Epithelial cell of proximal tubule (primary cell): ENCODE results near the gene FICD. TPM values are rescaled to one million over a fixed set of nuclear protein-coding genes. Genes with fewer than 3 reads are reported as not detected.

Source experiments
- DNase-seq: peaks from one replicate; pipeline ENCODE4 v3.0.0-alpha.2; 2011; ENCODE audit warnings: low read depth
- H3K4me3 ChIP-seq: 2 replicates; pipeline ENCODE4 v1.5.1; 2011; ENCODE audit warnings: low read depth, mild to moderate bottlenecking, low read length
- total RNA-seq: library from RNA; depleted of rRNA; stranded (reverse); fragments of >200 nt; gene quantifications from 2 replicates; pipeline ENCODE4 v1.2.3, GENCODE V29; 2015
- TF ChIP-seq, protein P1 (sequence below): conservative IDR thresholded peaks from 2 replicates; pipeline ENCODE4 v1.5.1; 2012; ENCODE audit warnings: low read depth, mild to moderate bottlenecking, low read length

FICD gene
- total RNA-seq, 1 donor from 2014 or later = 3.3 TPM

DNA sequence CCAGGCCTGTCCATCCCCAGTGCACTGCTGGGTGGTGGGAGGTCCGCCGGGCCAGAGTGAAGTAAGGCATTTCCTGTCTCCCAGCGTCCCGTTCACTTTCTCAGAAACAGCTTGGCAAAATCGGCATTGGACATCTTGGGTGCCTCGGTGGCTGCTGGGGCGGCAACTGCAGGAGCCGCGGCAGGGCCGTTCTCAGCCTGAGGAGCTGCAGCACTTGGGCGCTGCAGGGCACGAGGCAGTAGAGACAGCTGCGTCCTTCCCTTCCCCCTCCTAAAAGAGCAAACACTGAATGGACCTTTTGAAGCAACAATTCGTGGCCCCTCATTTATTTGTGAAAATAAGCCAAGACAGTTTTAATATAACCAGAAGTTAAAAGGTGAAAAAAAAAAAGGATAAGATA lies 8.3 kb downstream of the FICD start:
- TF ChIP-seq, protein P1, sequence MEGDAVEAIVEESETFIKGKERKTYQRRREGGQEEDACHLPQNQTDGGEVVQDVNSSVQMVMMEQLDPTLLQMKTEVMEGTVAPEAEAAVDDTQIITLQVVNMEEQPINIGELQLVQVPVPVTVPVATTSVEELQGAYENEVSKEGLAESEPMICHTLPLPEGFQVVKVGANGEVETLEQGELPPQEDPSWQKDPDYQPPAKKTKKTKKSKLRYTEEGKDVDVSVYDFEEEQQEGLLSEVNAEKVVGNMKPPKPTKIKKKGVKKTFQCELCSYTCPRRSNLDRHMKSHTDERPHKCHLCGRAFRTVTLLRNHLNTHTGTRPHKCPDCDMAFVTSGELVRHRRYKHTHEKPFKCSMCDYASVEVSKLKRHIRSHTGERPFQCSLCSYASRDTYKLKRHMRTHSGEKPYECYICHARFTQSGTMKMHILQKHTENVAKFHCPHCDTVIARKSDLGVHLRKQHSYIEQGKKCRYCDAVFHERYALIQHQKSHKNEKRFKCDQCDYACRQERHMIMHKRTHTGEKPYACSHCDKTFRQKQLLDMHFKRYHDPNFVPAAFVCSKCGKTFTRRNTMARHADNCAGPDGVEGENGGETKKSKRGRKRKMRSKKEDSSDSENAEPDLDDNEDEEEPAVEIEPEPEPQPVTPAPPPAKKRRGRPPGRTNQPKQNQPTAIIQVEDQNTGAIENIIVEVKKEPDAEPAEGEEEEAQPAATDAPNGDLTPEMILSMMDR = no peak
- no peak overlapping the region for H3K4me3 ChIP-seq
- no peak for DNase-seq

DNA sequence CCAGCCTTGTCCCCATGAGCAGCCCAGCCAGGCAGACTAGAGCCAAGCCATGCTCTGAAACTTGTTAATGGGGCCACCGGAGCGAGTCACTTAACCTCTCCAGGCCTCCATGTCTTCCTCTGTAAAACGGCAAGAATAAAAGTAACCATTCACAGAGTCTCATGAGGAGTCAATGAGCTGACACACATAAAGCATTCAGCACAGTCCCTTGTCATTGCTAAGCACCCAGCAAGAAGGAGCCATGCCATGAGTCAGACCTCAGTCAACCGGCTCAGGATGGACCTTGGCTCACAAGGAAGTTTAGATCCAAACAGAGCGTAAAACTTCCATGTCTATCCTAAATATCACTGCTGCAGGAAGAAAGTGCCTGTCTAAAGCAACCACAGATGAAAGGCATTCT lies 10.6 kb downstream of the FICD start:
- DNase-seq = peak; percentile 94

DNA sequence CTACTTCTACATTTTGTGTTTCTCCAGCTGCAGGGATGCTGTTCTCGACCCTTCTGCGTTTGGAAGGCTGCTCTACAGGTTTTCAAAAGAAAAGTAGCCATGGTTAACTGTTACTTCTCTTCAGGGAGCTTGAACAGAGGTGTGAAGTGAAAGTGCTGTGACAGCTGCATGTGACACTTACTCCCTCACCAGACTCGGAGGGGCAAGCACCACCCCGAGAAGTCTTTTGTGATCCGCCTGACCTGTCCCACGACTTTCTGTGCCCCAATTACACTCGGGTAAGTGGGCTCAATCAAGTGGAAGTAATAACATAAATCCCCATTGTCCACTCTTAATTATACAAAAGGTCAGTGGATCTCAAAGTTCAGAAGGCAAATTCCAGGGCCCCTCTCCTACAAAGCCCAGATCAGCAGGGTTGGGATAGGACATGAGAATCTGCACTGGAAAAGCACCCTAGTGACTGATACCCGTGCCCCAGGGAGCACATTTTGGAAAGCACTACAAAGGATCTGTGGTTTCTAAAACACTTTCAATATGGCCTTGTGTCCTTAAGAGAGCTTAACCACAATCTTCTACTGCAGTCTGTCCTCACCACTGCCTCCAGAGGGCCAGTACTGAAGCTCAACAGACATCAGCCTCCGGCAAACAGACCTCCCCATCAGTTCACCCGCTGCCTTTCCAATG lies 11.5 kb downstream of the FICD start:
- no peak for DNase-seq
- TF ChIP-seq, protein P1 = no peak
- no peak overlapping the region for H3K4me3 ChIP-seq

More for the DNA sequence above, 10.6 kb downstream of the FICD start:
- TF ChIP-seq, protein P1 = no peak
- H3K4me3 ChIP-seq = no peak overlapping the region

DNA sequence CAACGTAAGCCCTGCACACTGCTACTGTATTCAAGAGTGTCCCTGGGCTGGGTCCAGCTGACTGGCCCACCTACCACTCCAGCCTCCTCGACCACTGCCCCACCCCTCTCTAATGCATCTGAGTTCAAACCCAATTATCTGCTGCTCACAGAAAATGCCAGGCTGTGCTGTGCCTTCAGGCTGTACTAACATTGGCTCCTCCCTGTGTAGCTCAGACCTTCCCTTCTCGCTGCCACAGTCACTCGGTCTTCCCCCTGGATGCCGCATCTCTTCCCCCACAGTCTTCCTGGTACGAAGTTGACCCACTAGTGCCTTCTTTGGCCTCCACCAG lies 12.1 kb downstream of the FICD start:
- TF ChIP-seq, protein P1 = no peak
- no peak overlapping the region for H3K4me3 ChIP-seq
- no peak for DNase-seq

DNA sequence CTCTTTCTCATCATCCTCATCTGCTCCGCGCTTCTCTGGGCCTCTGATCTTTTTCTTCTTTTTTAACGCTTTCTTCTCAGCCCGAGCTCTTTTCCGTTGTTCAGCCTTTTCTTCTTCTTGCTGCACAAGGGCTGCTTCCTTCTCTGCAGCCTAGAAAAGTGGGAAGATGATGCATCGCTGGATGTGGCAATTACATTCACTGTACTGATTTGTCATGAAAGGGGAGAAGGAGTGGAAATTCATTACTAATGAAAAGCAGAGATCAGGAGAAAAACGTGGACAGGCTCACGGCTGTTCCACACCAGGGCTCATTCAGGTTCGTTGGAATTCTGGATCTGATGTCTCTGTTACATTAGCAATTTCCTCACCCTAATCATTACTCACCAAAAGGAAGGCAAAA lies 15.1 kb downstream of the FICD start:
- no peak for DNase-seq
- TF ChIP-seq, protein P1 = no peak
- no peak overlapping the region for H3K4me3 ChIP-seq

DNA sequence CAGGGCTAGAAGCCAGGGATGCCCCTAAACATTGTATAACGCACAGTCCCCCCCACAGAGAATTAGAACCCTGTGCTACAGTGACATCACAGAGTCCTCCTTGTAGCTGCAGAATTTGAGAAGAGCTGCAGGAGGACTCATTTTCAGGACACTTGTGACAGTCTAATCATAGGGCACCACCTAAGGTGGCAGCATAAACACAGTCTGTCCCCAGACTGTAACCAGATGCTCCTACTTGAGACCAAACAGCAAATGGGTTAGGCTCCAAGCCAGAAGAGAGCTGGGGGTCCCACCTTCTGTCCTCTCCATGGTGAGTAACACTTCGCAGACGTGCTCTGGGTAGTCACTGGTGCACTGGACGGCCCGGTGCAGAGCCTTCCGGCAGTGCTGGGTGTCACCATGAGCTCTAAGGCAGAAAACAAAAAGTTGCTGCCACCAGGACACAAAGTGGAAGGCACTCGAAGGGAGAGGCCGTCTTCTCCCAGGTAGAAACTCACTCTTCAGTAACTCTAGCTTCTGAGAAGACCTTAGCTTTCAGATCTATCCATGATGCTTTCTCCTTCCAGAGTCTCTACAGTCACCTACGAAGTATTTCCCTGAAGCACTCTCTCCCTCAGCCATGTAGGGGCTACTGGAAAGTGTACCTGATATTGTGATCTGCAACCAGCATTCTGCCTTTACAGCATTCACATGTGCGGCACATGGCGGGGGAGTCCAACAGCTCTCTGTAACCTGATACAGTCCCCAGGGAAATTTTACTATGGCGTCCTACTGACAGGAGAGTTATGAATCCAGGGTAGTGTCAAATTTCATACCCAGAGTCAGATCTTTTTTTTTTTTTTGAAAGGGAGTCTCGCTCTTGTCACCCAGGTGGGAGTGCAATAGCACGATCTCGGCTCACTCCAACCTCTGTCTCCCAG lies 17.1 kb downstream of the FICD start:
- TF ChIP-seq, protein P1 = no peak
- no peak overlapping the region for H3K4me3 ChIP-seq
- DNase-seq = no peak

DNA sequence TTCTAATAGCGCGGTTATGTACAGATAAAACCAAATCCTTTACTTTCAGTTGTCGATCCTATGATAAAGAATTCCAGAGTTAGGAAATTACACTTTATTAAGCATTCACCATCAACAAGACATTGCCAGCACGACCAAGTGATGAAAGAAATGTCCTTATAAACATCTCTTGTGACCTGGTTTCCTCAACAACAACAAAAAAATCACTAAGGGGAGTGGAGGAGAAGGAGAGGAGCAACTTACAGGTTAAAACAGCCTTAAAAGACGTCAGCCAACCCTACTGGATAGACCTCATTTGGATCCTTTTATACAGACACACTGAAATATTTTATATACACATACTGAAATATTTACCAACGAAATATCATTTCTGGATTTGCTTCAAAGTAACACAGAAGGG lies 23.1 kb downstream of the FICD start:
- TF ChIP-seq, protein P1 = no peak

More for the DNA sequence above, 23.1 kb downstream of the FICD start:
- no peak for DNase-seq
- H3K4me3 ChIP-seq = no peak overlapping the region
